ENCODE results near the gene PTPRE.

PTPRE gene

DNA sequence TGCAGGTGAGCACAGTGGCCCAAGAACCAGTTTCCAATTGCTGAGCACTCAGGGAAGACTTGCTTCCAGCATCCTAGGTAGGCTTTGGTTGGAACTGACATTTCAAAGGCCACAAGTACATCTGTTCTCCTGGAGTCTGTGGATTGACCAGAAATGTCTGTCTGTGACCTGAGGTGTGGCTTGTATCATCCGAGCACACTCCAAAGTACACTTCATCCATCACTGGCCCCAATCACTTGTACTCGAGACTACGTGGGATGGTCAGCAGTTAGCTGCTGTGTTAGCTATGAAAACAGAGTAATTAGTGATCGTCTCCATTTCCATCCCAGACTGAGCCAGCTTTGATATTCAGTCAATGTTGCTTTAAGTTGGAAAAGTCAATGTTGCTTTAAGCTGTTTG, 174.3 kb downstream of the PTPRE start:
- no peak overlapping the region for H3K4me3 ChIP-seq (replicated peaks; ENCODE audit: insufficient read depth, low read length)
- TF ChIP-seq, protein P1, sequence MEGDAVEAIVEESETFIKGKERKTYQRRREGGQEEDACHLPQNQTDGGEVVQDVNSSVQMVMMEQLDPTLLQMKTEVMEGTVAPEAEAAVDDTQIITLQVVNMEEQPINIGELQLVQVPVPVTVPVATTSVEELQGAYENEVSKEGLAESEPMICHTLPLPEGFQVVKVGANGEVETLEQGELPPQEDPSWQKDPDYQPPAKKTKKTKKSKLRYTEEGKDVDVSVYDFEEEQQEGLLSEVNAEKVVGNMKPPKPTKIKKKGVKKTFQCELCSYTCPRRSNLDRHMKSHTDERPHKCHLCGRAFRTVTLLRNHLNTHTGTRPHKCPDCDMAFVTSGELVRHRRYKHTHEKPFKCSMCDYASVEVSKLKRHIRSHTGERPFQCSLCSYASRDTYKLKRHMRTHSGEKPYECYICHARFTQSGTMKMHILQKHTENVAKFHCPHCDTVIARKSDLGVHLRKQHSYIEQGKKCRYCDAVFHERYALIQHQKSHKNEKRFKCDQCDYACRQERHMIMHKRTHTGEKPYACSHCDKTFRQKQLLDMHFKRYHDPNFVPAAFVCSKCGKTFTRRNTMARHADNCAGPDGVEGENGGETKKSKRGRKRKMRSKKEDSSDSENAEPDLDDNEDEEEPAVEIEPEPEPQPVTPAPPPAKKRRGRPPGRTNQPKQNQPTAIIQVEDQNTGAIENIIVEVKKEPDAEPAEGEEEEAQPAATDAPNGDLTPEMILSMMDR (IDR thresholded peaks at IDR 0.05; ENCODE audit: insufficient read depth, low read length), result no peak
- TF ChIP-seq GABPA (IDR thresholded peaks at IDR 0.05; ENCODE audit: low read depth) (no peak), SPI1 (IDR thresholded peaks at IDR 0.05; ENCODE audit: borderline replicate concordance, low read depth) (no peak), POLR2AphosphoS5 (IDR thresholded peaks at IDR 0.05; ENCODE audit: low read depth) (no peak), REST (IDR thresholded peaks at IDR 0.05; ENCODE audit: insufficient replicate concordance, low read depth) (no peak)
- no peaks in the 10 kb centered on the region for H3K27me3 ChIP-seq (ENCODE audit: insufficient read depth, poor library complexity, severe bottlenecking)
- no peak for DNase-seq (ENCODE audit: low read depth in 1 of 2, low spot score in 1 of 2)
- H3K27ac ChIP-seq (replicated peaks), result no peak overlapping the region

- Histone ChIP-seq H3K27ac (replicated peaks) (no peak overlapping the region), H3K27me3 (ENCODE audit: insufficient read depth, poor library complexity, severe bottlenecking) (no peaks in the 10 kb centered on the region), H3K4me3 (replicated peaks; ENCODE audit: insufficient read depth, low read length) (no peak overlapping the region)
- DNase-seq (ENCODE audit: low read depth in 1 of 2, low spot score in 1 of 2), result no peak
- TF ChIP-seq REST (IDR thresholded peaks at IDR 0.05; ENCODE audit: insufficient replicate concordance, low read depth), result no peak
- no peak for TF ChIP-seq POLR2AphosphoS5 (IDR thresholded peaks at IDR 0.05; ENCODE audit: low read depth)
- no peak for TF ChIP-seq GABPA (IDR thresholded peaks at IDR 0.05; ENCODE audit: low read depth)
- no peak for TF ChIP-seq SPI1 (IDR thresholded peaks at IDR 0.05; ENCODE audit: borderline replicate concordance, low read depth)
- TF ChIP-seq, protein P1 (IDR thresholded peaks at IDR 0.05; ENCODE audit: insufficient read depth, low read length), result no peak
These were observed 174.8 kb downstream of the PTPRE start for GRCh38 chr10:128081720-128082119.

GRCh38 chr10:128083191-128083895, 176.4 kb downstream of the PTPRE start:
- no peak for TF ChIP-seq POLR2AphosphoS5 (IDR thresholded peaks at IDR 0.05; ENCODE audit: low read depth)
- no peak for TF ChIP-seq SPI1 (IDR thresholded peaks at IDR 0.05; ENCODE audit: borderline replicate concordance, low read depth)
- TF ChIP-seq, protein P1 (IDR thresholded peaks at IDR 0.05; ENCODE audit: insufficient read depth, low read length), result no peak
- no peak for TF ChIP-seq GABPA (IDR thresholded peaks at IDR 0.05; ENCODE audit: low read depth)
- no peak for TF ChIP-seq REST (IDR thresholded peaks at IDR 0.05; ENCODE audit: insufficient replicate concordance, low read depth)
- Histone ChIP-seq H3K27ac (replicated peaks) (no peak overlapping the region), H3K4me3 (replicated peaks; ENCODE audit: insufficient read depth, low read length) (no peak overlapping the region), H3K27me3 (ENCODE audit: insufficient read depth, poor library complexity, severe bottlenecking) (no peaks in the 10 kb centered on the region)
- no peak for DNase-seq (ENCODE audit: low read depth in 1 of 2, low spot score in 1 of 2)

Measured in HL-60 (cell line).